NAMALWA (cell line): ENCODE measurements around the gene GRIN2D.

ENCODE experiments used
- DNase-seq: peaks from one replicate; pipeline ENCODE4 v3.0.0-alpha.2; 2015; ENCODE audit warnings: low spot score

GRIN2D gene

DNA sequence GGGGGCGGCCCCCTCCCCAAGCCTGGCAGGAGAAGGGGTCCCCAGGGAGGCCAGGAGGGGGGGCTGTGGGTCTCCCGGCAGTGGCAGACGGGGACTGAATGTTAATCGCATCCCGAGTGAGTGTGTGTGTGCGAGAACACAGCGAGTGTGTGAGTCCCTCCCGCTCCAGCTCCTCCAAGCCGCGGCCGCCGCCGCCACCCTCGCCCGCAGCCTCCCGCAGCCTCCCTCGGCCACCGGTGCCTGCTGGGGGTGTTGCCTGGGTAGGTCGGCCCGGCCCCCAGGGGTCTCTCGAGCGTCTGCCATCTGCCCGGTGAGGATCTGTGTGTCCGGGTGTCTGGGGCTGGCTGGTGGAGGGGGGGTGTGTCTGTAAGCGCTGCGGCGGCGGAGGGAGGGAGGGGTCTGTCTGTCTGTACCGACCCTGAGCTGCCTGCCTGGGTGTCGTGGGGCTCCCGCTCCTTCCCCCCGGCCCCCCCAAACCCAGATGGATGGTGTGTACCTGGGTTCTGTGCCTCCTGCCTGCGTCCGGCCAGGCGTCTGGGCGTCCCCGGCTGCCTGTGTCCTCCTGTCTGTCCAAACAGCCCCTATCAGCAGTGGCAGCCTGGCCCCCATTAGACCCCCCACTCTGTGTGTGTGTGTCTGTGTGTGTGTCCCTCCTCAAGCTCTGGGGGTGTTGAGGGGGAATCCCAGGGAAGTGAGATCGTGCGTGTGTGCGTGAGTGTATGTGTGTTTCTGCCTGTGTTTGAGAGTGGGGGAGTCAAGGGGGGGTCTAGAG, at the start of gene GRIN2D:
GRIN2D (plus strand) TSS at position 110 of the 772 bp plus-strand sequence. CDS start 4,725 bp downstream, outside the sequence.
- DNase-seq: no peak

DNA sequence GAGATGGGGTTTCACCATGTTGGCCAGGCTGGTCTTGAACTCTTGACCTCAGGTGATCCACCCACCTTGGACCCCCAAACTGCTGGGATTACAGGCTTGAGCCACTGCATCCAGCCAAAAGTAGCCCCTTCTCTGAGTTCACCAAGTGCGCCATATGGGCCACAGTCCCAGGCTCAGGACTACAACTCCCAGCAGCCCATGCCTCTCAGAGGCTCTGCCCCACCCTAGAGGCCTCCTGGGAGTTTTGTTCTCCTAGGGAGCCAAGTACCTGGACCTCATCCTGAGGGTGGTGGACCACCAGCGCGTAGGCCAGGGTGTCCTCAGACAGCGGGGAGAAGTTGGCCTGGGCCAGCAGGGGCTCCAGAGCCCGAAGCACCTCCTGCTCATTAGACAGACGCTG, 48.6 kb upstream of the GRIN2D start:
- no peak for DNase-seq

DNA sequence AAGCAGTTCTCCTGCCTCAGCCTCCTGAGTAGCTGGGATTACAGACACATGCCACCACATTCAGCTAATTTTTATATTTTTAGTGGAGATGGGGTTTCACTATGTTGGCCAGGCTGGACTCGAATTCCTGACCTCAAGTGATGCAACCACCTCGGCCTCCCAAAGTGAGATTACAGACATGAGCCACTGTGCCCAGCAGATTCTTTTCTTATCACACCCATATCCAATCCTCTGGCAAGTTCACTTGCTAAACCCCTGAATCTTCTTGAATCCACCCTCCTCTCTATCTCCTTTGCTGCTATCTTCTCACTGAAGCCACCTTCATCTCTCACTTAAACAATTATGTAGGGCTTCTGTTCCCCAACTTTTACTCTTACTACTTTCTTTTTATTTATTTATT, 47.3 kb upstream of the GRIN2D start:
- no peak for DNase-seq

DNA sequence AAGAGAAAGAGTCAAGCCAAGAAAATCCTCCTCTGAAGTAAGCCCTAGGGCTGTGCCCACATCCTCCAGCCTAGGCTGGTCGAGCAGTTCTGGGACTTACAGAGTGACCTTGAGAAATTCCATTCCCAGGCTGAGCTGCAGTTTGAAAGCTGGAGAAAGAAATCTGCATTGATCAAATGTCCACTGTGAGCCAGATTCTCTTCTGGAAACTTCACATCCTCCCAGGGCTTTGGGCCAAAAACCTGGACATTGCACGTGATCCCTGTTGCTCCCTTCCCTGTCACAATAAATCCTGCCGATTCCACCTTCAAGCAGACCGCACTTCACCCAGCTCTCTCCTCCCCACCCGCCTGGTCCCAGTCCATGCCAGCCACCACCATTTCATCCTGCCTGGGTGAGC, 45.4 kb upstream of the GRIN2D start:
- no peak for DNase-seq

DNA sequence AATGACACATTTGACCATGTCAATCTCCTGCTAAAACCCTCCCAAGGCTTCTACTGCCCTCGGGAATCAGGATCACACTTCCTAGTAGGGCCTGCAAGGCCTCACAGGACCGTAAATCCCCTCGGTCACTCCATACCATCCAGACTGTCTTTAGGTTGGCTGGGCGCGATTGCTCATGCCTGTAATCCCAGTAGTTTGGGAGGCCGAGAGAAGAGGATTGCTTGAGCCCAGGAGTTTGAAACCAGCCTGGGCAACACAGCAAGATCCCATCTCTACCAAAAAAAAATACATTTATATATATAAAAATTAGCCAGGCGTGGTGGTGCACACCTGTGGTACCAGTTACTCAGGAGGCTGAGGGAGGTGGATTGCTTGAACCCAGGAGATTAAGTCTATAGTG, 44.7 kb upstream of the GRIN2D start:
- DNase-seq: no peak

DNA sequence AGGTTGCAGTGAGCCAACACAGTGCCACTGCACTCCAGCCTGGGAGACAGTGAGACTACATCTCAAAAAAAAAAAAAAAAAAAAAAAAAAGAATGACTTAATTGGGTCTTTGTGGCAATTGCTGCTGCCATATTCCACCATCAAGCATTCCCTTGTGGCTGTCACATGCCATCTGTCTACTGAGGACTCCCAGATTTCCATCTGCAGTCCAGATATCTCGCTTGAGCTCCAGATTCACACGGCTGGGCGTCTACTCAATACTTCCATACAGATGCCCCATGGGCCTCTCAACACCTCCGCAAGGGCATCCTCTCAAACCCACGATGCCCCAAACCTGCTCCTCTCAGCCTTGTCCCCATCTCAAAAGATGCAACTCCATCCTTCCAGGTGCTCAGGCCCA, 42.6 kb upstream of the GRIN2D start:
- DNase-seq: no peak

DNA sequence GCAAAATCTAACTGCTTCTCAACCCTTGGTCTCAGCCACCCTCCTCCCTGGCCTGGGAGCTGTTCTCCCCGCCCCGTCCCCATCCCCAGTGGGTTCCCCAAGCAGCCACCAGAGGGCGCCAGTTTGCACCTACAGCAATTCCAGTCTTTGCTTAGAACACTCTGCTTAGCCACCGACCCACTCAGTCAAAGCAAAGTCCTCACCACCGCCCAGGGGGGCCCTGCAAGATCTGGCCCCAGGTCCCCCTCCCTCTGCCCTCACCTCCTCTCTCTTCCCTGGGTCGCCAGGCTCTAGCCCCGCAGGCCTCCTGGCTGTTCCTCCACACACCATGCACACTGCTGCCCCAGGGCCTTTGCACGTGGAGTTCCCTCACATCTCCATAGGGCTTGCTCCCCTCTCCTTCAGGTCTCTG, 42.1 kb upstream of the GRIN2D start:
- DNase-seq: peak; percentile 83

DNA sequence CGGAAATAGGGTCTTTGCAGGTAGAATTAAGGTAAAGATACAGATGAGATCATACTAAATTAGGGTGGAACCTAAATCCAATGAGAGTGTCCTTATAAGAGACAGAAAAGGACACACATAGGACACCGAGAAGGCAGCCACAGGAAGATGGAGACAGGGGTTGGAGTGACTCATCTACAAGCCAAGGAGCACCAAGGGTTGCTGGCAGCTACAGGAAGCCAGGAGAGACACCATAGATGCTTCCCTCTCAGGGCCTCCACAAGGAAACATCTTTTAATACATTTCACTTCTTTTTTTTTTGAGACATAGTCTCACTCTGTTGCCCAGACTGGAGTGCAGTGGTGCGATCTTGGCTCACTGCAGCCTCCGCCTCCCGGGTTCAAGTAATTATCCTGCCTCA, 39.8 kb upstream of the GRIN2D start:
- DNase-seq: no peak

DNA sequence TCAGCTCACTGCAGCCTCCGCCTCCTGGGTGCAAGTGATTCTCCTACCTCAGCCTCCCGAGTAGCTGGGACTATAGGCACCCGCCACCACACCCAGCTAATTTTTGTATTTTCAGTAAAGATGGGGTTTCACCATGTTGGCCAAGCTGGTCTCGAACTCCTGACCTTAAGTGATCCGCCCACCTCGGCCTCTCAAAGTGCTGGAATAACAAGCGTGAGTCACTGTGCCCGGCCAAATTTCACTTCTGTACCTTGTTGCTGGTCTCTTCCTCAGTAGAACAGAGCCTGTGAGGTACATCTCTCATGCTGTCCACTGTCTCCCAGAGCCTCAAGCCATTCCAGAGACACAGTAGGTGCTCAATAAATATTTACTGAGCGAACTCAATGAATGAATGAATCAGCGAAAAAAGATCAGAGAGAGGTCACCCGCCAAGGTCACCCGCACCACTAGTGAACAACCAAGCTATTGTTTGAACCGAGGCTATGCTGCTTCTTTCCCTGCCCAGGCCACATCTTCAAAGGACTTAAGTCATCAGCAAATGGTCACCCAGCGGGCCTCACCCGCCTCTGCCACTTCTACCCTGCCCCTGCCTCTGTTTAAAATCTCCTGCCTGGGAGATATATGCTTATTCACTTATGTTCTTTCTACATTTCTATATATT, 39.0 kb upstream of the GRIN2D start:
- no peak for DNase-seq

DNA sequence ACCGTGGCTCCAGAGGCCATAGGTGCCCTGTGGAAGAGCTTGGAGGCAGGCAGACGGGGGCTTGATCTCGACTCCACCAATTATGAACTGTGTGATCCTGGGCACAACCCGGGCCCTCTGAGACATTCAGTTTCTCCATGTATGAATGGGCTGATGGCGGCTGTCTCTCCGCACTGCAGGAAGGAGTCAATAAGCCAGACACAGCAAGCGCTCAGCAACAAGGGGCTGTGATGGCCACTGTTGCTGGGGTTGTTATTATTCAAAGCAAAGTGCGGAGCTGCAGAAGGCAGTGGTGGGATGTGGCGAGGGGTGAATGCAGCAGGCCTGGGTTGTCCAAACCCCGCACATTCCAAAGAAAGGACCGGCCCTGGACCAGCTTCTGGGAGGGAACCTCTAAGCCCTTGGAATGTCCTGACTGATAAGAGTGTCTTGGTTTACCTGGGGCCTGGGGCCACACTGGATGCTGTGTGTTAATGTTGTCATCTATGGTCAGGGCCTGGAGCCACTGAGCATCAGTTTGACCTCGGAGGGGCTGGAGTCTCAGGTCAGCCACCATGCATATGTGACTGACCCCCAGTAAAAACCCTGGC, 38.0 kb upstream of the GRIN2D start:
- DNase-seq: no peak

DNA sequence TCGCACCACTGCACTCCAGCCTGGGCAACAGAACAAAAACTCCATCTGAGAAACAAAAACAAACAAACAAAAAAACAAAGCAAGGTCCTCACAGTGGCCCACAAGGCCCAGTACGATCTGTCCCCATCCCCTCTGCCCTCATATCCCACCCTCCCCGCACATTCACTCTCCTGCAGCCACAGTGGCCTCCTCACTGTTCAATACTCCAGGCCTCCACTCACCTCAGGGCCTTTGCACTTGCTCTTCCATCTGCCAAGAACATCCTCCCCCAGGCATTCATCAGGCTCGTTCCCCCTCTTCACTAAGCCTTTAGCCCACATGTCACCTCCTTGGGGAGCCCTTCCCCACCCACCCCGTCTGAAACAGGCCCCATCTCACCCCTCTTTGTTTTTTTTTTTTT, 34.3 kb upstream of the GRIN2D start:
- no peak for DNase-seq

DNA sequence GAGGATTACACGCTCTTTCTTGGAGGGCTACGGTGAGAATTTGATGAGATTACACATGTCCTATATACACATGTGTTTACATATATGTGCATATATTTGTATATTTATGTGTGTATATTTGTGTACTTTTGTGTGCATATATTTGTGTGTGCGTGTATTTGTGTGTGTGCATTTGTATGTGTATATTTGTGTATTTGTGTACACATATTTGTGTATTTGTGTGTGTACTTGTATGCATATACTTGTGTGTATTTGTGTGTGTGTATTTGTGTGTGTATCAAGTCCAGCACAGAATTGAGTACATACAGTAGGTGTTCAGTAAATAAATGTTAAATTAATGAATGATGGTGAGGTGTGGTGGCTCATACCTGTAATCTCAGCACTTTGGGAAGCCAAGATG, 31.6 kb upstream of the GRIN2D start:
- no peak for DNase-seq

DNA sequence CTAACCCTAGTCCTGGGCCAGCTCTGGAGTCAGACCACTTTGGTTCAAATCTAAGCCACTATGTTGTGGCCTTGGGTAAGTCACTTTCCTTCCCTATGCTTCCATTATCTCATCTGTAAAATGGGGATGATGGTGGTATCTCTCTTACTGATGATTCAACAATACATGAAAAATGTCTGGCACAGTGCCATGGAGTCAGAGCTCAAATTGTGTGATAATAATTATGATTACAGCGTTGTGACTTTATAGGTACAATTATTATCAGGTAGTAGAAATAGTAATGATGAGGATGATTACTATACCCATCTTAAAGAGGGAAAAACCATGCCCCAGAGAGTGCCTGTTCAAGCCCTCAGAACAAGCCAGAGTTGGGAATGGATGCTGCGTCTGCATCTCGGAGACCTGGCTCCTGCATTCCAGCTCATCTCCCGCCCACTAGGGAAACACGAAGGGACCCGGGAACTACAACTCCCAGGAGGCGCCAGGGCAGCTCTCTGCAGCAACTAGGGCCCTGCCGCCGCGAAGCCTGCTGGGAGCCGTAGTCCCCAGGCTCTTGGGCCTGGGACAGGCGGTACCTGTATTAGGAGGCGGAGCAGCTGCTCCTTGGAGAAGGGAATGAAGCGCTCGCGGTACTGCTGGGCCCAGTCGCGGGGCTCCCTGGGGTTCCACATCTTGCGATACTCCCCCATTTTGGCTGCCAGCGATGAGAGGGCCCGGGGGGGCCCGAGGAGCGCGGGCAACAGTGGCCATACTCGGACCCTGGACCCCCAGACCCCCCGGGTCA, 30.6 kb upstream of the GRIN2D start:
- DNase-seq: peak; percentile 93

DNA sequence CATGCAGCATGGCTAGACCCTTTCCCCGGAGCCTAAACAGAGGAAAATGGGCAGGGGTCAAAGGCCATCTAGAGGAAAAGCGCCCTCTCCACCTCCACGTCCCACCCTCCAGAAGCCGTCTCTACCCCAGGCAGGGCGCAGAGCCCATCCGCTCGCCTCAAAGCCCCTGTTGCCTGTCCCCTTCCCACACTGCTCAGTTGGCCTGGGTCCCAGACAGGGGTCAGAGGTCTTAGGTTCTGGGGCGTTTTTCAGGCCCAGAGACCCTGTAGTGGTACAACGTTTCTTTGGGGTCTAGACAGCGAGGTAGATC, 30.0 kb upstream of the GRIN2D start:
- DNase-seq: no peak

DNA sequence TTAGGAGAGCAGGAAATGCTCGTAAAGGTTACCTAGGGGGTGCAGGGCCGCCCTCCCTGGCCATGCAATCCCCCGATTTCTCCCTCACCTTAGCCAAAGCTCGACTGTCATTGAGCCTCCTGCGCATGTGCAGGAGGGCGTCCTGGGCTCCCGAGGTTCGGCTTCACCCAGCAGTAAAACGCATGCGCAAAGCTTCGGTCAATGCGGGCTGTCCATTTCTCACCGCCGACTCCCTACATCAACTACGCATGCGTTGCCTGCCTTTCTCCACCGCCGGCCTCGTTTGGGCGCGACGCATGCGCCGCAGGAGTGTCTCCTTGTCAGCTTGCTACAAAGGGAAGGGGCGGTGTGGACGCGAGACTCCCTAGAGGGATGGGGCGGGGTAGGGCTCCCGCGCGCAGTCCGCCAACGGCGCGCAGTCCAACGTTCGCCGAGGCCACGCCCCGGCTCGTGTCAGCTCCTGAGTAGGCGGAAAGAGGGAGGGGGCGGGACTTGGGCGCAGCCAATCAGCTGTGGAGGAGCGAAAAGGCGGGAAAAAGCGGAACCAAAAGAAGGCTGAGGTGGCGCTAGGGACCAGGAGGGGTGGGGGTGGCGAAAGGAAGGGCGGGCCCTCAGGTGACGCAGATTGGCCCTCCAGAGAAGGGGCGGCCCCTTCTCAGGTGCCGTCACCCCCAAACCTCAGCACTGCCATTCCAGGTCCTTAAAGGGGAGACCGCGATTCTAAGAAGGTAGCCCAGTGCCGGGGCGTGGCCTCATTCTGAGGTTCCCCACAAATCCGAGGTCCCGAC, 29.5 kb upstream of the GRIN2D start, which contains the start of the genes SYNGR4 and TMEM143:
SYNGR4 (plus strand) TSS at position 558 of the 788 bp plus-strand sequence. CDS start 1,476 bp downstream, outside the sequence.
TMEM143 (minus strand) TSS at position 131 of the 788 bp plus-strand sequence; CDS start at position 111, 20 bp downstream.
- DNase-seq: peak; percentile 100

DNA sequence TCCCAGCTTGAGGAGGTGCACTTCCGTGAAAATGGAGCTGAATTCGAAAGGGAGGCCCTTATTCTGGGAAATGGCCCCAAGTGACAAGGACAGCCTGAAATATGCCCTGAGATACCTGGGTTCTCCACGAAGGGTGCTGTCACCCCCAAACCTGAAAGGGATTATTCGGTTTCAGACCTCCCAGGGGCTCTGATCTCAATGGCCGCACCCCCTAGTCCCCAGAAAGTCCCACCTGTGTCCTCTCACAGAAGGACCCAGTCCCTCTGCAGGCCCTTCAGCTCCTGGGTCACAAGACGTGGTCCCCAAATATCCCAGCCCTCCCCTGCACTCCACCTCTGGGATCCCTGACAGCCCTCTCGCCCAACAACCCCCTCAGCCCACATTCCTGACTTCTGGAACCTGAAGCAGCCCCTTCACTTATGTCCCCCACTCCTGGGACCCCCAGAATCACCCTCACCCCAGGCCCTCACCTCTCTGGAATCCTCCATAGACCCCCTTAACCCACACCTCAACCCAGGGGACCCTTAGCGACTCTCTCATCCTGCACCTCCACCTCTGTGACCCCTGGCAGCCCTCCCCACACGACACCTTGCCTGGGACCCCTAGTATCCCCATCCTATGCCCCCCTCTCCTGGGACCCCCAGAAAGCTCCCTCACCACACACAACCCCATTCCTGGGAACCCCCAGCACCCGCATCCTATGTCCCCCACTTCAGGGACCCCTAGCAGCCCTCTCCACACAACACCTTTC, 28.7 kb upstream of the GRIN2D start:
- DNase-seq: no peak

DNA sequence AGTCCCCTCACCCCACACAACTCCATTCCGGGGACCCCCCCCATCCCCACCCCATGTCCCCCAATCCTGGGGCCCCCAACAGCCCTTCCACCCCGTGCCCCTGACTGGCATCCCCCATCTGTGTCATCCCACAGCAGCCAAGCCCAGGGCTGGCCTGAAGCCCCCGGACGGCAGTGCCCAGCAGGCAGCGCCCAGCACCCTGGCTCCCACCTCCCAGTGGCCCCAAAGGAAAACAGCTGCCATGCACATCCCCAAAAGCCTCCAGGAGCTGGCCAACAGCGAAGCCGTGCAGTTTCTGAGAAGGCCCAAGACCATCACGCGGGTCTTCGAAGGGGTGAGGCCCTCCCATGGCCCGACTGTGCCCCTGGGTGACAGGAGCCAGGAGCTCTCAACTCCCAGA, 27.9 kb upstream of the GRIN2D start:
- DNase-seq: no peak

DNA sequence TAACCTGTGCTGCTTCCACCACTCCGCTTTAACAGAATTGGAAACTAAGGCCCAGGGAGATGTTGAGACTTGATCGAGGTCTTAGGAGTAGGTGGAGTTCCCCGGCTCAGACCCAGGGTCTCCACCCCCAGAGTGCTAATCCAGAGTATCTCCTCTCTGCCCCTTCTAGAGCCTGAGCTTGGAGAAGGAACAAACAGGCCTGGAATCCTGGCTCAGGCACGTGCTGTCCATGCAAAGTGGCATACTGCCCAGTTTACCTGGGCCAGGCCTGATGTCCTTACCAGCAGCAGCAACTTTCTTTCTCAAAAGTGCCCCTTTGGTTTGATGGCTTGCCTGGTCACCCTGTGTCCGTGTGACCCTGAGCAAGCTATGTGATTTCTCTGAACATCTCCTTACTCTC, 25.6 kb upstream of the GRIN2D start:
- DNase-seq: no peak

DNA sequence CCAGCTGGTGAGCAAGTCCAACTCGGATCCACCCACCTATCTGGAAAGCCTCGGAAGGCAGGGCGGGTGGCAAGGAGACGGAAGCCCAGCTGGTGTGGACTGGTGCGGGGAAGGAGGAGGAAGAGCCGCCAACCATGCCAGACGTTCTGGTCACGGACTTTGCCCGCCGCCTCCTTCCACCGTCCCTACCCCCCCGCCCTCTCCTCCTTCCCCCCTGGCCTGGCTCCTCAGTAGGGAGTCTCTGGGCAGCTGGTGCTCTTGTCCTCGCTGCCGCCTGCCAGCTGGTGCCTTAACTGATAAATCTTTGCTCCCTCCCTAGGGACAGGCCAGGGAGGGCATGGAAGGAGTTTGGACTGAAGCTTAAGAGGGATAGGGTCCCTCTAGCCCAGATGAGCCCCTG, 24.5 kb upstream of the GRIN2D start:
- no peak for DNase-seq

DNA sequence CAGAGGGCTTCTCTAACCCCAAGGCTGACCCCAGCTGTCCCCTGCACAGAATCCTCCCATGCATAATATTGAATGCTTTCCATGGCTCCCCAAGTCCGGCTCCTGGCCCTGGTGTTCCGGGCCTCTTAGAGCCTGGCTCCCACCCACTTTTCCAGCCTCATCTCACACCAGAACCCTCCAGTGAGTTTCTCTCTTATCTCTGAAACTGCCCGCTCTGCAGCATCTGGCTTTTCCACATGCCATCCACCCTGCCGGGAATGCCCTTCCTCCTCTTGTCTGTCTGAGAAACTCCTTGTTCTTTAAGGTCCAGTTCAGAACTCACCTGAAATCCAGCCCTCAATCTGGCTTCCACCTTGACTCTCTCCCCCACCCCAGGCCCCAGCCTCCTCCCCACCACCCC, 22.5 kb upstream of the GRIN2D start:
- no peak for DNase-seq

DNA sequence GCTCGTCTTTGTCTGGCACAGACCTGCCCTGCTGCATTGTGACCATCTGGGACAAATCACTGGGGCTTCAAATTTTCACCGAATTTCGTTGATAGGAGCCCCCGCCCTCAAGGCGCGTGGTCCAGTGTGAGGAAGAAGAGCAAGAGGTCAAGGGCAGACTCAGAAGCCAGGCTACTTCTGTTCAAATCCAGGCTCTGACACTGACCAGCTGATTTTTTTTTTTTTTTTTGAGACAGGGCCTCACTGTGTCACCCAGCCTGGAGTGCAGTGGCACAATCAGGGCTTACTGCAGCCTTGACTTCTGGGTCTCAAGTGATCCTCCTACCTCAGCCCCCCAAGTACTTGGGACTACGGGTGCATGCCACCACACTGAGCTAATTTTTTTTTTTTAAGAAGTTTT, 22.1 kb upstream of the GRIN2D start:
- DNase-seq: no peak
